Lung (tissue), 12 donors: ENCODE results near the gene NLGN1. TPM values are rescaled to one million over a fixed set of nuclear protein-coding genes. Genes with fewer than 3 reads are reported as not detected.

Experiments
- ATAC-seq: fragments of 200-7000 bp; cut with Tn5 transposase; one replicate; pipeline ENCODE4 v1.9.1; 2020; ENCODE audit warnings: moderate number of reproducible peaks; ENCODE audit not compliant: insufficient read depth, low FRiP score
- DNase-seq, 3 donors: peaks; one replicate each; pipeline ENCODE4 v3.0.0-alpha.2; 2013 to 2017
- H3K27ac ChIP-seq, 2 donors: one replicate each; pipeline ENCODE4 v1.5.1; 2013; ENCODE audit warnings: mild to moderate bottlenecking in 2 of 2, moderate library complexity in 2 of 2, control low read depth in 1 of 2, inconsistent platforms in 1 of 2, low read depth in 1 of 2, low read length in 1 of 2
- H3K27me3 ChIP-seq, 3 donors: one replicate each; pipeline ENCODE4 v1.5.1; 2013; ENCODE audit warnings: low read length in 2 of 3; ENCODE audit not compliant: control insufficient read depth in 3 of 3, insufficient read depth in 3 of 3
- H3K36me3 ChIP-seq, 4 donors: one replicate each; pipeline ENCODE4 v1.5.1; 2013; ENCODE audit warnings: low read length in 4 of 4, mild to moderate bottlenecking in 1 of 4, moderate library complexity in 1 of 4; ENCODE audit not compliant: control insufficient read depth in 4 of 4, insufficient read depth in 4 of 4
- H3K4me1 ChIP-seq, 5 donors: one replicate each; pipeline ENCODE4 v1.5.1; 2013; ENCODE audit warnings: low read length in 5 of 5, mild to moderate bottlenecking in 2 of 5, moderate library complexity in 1 of 5; ENCODE audit not compliant: control insufficient read depth in 5 of 5, insufficient read depth in 5 of 5
- H3K4me3 ChIP-seq: one replicate; pipeline ENCODE4 v1.5.1; 2013; ENCODE audit warnings: mild to moderate bottlenecking, control low read depth, moderate library complexity
- H3K9ac ChIP-seq, 2 donors: one replicate each; pipeline ENCODE4 v1.5.1; 2013; ENCODE audit warnings: low read length in 2 of 2, control low read depth in 1 of 2; ENCODE audit not compliant: insufficient read depth in 1 of 2
- H3K9me3 ChIP-seq, 4 donors: one replicate each; pipeline ENCODE4 v1.5.1; 2013; ENCODE audit warnings: low read length in 3 of 4, mild to moderate bottlenecking in 1 of 4, moderate library complexity in 1 of 4; ENCODE audit not compliant: control insufficient read depth in 4 of 4, insufficient read depth in 3 of 4
- CTCF ChIP-seq: IDR thresholded peaks from 2 replicates; pipeline ENCODE4 v1.5.1; 2012; ENCODE audit warnings: mild to moderate bottlenecking; ENCODE audit errors: control extremely low read depth, extremely low read depth
- WGBS, 2 donors: extraction: QIAGEN DNeasy Blood & Tissue Kit; methylation state at CpG; one replicate each; pipeline ENCODE4 v1.1.7; 2013; 5-methylcytosine and 5-hydroxymethylcytosine counted together
- polyA plus RNA-seq, 2 donors: library from polyadenylated mRNA; stranded (reverse); fragments of 200-250 nt; gene quantifications; one replicate each; pipeline ENCODE4 v1.2.1, GENCODE V29; 2013
- total RNA-seq, 2 donors: library from RNA; depleted of rRNA in 1 of 2; stranded (reverse); fragments of >200 nt in 1 of 2; gene quantifications; one replicate each; pipeline ENCODE4 v1.2.1, GENCODE V29; 2014 to 2021
- donor health status: control.
- donor health status: control.
- donor health status: Bipolar disorder and iron deficiency.
- donor health status: healthy.
- donor health status: DM: yes; HTN: yes; CAD: no.

NLGN1 gene
- total and polyA plus RNA-seq, 4 donors: 0.24 to 22.2 (median 1.9) TPM

- Histone ChIP-seq H3K4me1 (peaks cover 0 to 7% (median 5%) of the 10 kb centered on the region in 5 donors), H3K27me3 (no peaks in the 10 kb centered on the region), H3K4me3 (no peak overlapping the region), H3K9ac (no peak overlapping the region), H3K27ac (no peak overlapping the region), H3K9me3 (no peaks in the 10 kb centered on the region), H3K36me3 (no peaks in the 10 kb centered on the region)
- WGBS, 2 donors: 60 to 62% methylated on average over 3 of the region's 3 CpGs
- DNase-seq (peak in 1 of 3 donors; percentile 18), ATAC-seq (no peak)
- no peak for TF ChIP-seq CTCF
These were observed 822.2 kb downstream of the NLGN1 start for GRCh38 chr3:174219738-174220137.

GRCh38 chr3:174220775-174221554, 823.4 kb downstream of the NLGN1 start:
- DNase-seq (no peak), ATAC-seq (no peak)
- H3K4me3 ChIP-seq: no peak overlapping the region
- H3K9ac ChIP-seq: no peak overlapping the region
- 65 to 71% methylated on average over 4 of the region's 4 CpGs for WGBS, 2 donors
- no peaks in the 10 kb centered on the region for H3K36me3 ChIP-seq
- no peak overlapping the region for H3K27ac ChIP-seq
- no peak for TF ChIP-seq CTCF
- no peaks in the 10 kb centered on the region for H3K27me3 ChIP-seq
- H3K9me3 ChIP-seq: no peaks in the 10 kb centered on the region
- peaks cover 0 to 7% (median 5%) of the 10 kb centered on the region in 5 donors for H3K4me1 ChIP-seq

GRCh38 chr3:174223042-174223441, 825.5 kb downstream of the NLGN1 start:
- no peaks in the 10 kb centered on the region for H3K36me3 ChIP-seq
- no peaks in the 10 kb centered on the region for H3K27me3 ChIP-seq
- no peak for TF ChIP-seq CTCF
- H3K27ac ChIP-seq: no peak overlapping the region
- no peaks in the 10 kb centered on the region for H3K9me3 ChIP-seq
- ATAC-seq: no peak
- peaks cover 0 to 7% (median 5%) of the 10 kb centered on the region in 5 donors for H3K4me1 ChIP-seq
- 59 to 71% methylated on average over 6 of the region's 6 CpGs for WGBS, 2 donors
- H3K4me3 ChIP-seq: no peak overlapping the region
- no peak overlapping the region for H3K9ac ChIP-seq
- DNase-seq: peak in 2 of 3 donors; percentile 14 to 72
